Thoracic aorta (tissue), 2 donors: Measurements from ENCODE around the gene DYNC1H1. TPM values are rescaled to one million over a fixed set of nuclear protein-coding genes. Genes with fewer than 3 reads are reported as not detected.

ENCODE experiments used
- ATAC-seq: fragments of 150-250 bp; one replicate; pipeline ENCODE4 v1.8.0; 2017; ENCODE audit warnings: low read depth; ENCODE audit not compliant: insufficient number of reproducible peaks, low FRiP score
- DNase-seq: peaks from one replicate; pipeline ENCODE4 v3.0.0-alpha.2; 2020; ENCODE audit warnings: low spot score
- H3K27ac ChIP-seq, 2 donors: fragments of 200-600 bp; sonication (generic); 1 replicate in 1 of 2; 2 replicates in 1 of 2; pipeline ENCODE4 v1.5.1; 2016; ENCODE audit warnings: mild to moderate bottlenecking in 2 of 2, moderate library complexity in 2 of 2
- H3K27me3 ChIP-seq: fragments of 200-600 bp; sonication (generic); replicated peaks from 2 replicates; pipeline ENCODE4 v1.6.0; 2016; ENCODE audit warnings: mild to moderate bottlenecking; ENCODE audit not compliant: insufficient read depth
- H3K36me3 ChIP-seq: fragments of 200-600 bp; sonication (generic); one replicate; pipeline ENCODE4 v1.5.1; 2016
- H3K4me1 ChIP-seq, 2 donors: fragments of 200-600 bp; sonication (generic); 1 replicate in 1 of 2; 2 replicates in 1 of 2; pipeline versions ENCODE4 v1.5.1 to v1.6.0; 2016; ENCODE audit warnings: low read depth in 2 of 2, mild to moderate bottlenecking in 1 of 2; ENCODE audit not compliant: control insufficient read depth in 1 of 2
- H3K4me3 ChIP-seq: fragments of 200-600 bp; sonication (generic); 2 replicates; pipeline ENCODE4 v1.5.1; 2016; ENCODE audit warnings: mild to moderate bottlenecking
- H3K9me3 ChIP-seq: fragments of 200-600 bp; sonication (generic); 2 replicates; pipeline ENCODE4 v1.5.1; 2016
- total RNA-seq, 2 donors: library from RNA; depleted of rRNA; stranded (reverse); fragments of >200 nt; gene quantifications; one replicate each; pipeline versions ENCODE4 v1.1.0 to v1.2.3, GENCODE V29; 2016
- TF ChIP-seq, protein P1 (sequence below): fragments of 200-600 bp; sonication (generic); IDR thresholded peaks from one replicate; pipeline ENCODE4 v1.5.1; 2019; ENCODE audit warnings: antibody characterized with exemption

The DYNC1H1 gene
- total RNA-seq, 2 donors from 2014 or later = 517 to 555 TPM

GRCh38 chr14:102049258-102050025 lies 85.1 kb downstream of the DYNC1H1 start:
- Histone ChIP-seq H3K27me3 (no peaks in the 10 kb centered on the region), H3K4me3 (no peak overlapping the region), H3K4me1 (peaks cover 0 to 12% of the 10 kb centered on the region in 2 donors), H3K27ac (no peak overlapping the region), H3K36me3 (peaks cover 58% of the 10 kb centered on the region), H3K9me3 (no peaks in the 10 kb centered on the region)
- ATAC-seq (no peak), DNase-seq (no peak)
- TF ChIP-seq, protein P1, sequence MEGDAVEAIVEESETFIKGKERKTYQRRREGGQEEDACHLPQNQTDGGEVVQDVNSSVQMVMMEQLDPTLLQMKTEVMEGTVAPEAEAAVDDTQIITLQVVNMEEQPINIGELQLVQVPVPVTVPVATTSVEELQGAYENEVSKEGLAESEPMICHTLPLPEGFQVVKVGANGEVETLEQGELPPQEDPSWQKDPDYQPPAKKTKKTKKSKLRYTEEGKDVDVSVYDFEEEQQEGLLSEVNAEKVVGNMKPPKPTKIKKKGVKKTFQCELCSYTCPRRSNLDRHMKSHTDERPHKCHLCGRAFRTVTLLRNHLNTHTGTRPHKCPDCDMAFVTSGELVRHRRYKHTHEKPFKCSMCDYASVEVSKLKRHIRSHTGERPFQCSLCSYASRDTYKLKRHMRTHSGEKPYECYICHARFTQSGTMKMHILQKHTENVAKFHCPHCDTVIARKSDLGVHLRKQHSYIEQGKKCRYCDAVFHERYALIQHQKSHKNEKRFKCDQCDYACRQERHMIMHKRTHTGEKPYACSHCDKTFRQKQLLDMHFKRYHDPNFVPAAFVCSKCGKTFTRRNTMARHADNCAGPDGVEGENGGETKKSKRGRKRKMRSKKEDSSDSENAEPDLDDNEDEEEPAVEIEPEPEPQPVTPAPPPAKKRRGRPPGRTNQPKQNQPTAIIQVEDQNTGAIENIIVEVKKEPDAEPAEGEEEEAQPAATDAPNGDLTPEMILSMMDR = no peak

DNA sequence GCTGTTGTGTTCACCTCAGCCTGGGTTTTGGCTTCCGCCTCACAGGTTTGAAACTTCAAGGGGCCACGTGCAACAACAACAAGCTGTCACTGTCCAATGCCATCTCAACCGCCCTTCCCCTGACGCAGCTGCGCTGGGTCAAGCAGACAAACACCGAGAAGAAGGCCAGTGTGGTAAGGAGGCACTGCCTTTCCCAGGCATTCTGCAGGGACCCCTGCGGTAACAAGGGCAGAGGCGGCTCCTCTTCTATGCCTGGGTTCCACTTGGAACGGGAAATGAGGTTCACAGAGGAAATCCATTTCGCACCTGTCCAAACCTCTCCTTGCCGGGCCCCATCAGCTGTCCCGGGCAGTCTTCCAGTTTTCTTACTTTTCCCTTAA lies 85.6 kb downstream of the DYNC1H1 start:
- H3K4me1 ChIP-seq = peaks cover 0 to 12% of the 10 kb centered on the region in 2 donors
- H3K9me3 ChIP-seq = no peaks in the 10 kb centered on the region
- H3K4me3 ChIP-seq = no peak overlapping the region
- TF ChIP-seq, protein P1 = no peak
- DNase-seq (no peak), ATAC-seq (no peak)
- H3K27me3 ChIP-seq = no peaks in the 10 kb centered on the region
- H3K36me3 ChIP-seq = peaks cover 53% of the 10 kb centered on the region
- H3K27ac ChIP-seq = no peak overlapping the region

- Histone ChIP-seq H3K27me3 (no peaks in the 10 kb centered on the region), H3K27ac (no peak overlapping the region), H3K9me3 (no peaks in the 10 kb centered on the region), H3K4me1 (peaks cover 0 to 12% of the 10 kb centered on the region in 2 donors), H3K36me3 (peaks cover 53% of the 10 kb centered on the region), H3K4me3 (no peak overlapping the region)
- TF ChIP-seq, protein P1 = no peak
- ATAC-seq (no peak), DNase-seq (no peak)
Observed at GRCh38 chr14:102050625-102051024, 86.3 kb downstream of the DYNC1H1 start.

DNA sequence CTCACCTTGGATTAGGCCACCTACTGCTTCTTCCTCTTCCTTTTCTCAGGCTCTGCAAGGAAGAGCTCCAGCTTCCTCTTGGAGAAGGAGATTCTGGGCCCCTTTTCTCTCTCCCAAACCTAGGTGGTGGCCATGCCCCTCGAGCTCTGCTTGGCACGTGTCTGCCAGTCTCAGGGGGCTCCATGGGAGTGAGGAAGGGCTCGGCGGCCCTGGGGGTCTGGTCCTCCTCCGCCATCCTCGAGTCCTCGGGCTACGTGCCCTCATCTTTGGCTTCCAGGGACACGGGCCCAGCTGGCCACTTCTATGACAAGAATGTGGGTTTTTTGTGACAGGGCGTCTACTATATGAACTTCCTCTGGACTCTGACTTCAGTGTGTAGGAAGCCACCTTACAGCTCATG lies 88.1 kb downstream of the DYNC1H1 start:
- Histone ChIP-seq H3K4me3 (no peak overlapping the region), H3K27ac (no peak overlapping the region), H3K9me3 (no peaks in the 10 kb centered on the region), H3K36me3 (peaks cover 48% of the 10 kb centered on the region), H3K27me3 (no peaks in the 10 kb centered on the region), H3K4me1 (no peaks in the 10 kb centered on the region)
- ATAC-seq (no peak), DNase-seq (no peak)
- TF ChIP-seq, protein P1 = no peak

- Histone ChIP-seq H3K36me3 (peaks cover 20% of the 10 kb centered on the region), H3K27ac (no peak overlapping the region), H3K4me3 (no peak overlapping the region), H3K4me1 (no peaks in the 10 kb centered on the region), H3K27me3 (no peaks in the 10 kb centered on the region), H3K9me3 (no peaks in the 10 kb centered on the region)
- TF ChIP-seq, protein P1 = no peak
- no peak for DNase-seq
- ATAC-seq = no peak
Observed at GRCh38 chr14:102055181-102055901, 91.0 kb downstream of the DYNC1H1 start.
